Natural killer cell (primary cell): ENCODE measurements around the gene CD8A. TPM values are rescaled to one million over a fixed set of nuclear protein-coding genes. Genes with fewer than 3 reads are reported as not detected.

Experiments used
- ATAC-seq, 3 donors: fragments of 150-1000 bp in 2 of 3; fragments of 200-7000 bp in 1 of 3; cut with Tn5 transposase; 1 replicate in 1 of 3; 2 replicates in 2 of 3; pipeline ENCODE4 v1.10.0; 2021; ENCODE audit warnings: mild to moderate bottlenecking in 2 of 3, moderate library complexity in 2 of 3
- DNase-seq, 2 donors: peaks; one replicate each; pipeline versions ENCODE4 v3.0.0 to v3.0.0-alpha.2; 2013 to 2021; ENCODE audit warnings: mixed read lengths in 1 of 2
- H3K27ac ChIP-seq: one replicate; pipeline ENCODE4 v1.5.1; 2013; ENCODE audit warnings: mild to moderate bottlenecking, low read length
- H3K27me3 ChIP-seq: one replicate; pipeline ENCODE4 v1.6.1; 2013; ENCODE audit warnings: low read length; ENCODE audit not compliant: control insufficient read depth, insufficient read depth
- H3K36me3 ChIP-seq: one replicate; pipeline ENCODE4 v1.6.1; 2013; ENCODE audit warnings: low read length; ENCODE audit not compliant: control insufficient read depth, insufficient read depth
- H3K4me1 ChIP-seq: one replicate; pipeline ENCODE4 v1.6.1; 2013; ENCODE audit warnings: low read length; ENCODE audit not compliant: control insufficient read depth, insufficient read depth
- H3K4me3 ChIP-seq: one replicate; pipeline ENCODE4 v1.5.1; 2013; ENCODE audit warnings: low read length
- H3K9me3 ChIP-seq: one replicate; pipeline ENCODE4 v1.6.1; 2013; ENCODE audit warnings: low read length; ENCODE audit not compliant: control insufficient read depth, insufficient read depth
- H3K27ac Mint-ChIP-seq, 2 donors: one replicate each; pipeline ENCODE4 v1.8.0; 2022; ENCODE audit warnings: mild to moderate bottlenecking in 2 of 2, mixed read lengths in 2 of 2, moderate library complexity in 1 of 2
- H3K27me3 Mint-ChIP-seq, 2 donors: one replicate each; pipeline ENCODE4 v1.8.0; 2022; ENCODE audit warnings: low read depth in 2 of 2, mixed read lengths in 2 of 2
- H3K36me3 Mint-ChIP-seq: one replicate; pipeline ENCODE4 v1.8.0; 2022; ENCODE audit warnings: mixed read lengths
- H3K4me1 Mint-ChIP-seq, 2 donors: one replicate each; pipeline ENCODE4 v1.8.0; 2022; ENCODE audit warnings: mixed read lengths in 2 of 2
- H3K4me3 Mint-ChIP-seq: one replicate; pipeline ENCODE4 v1.8.0; 2022; ENCODE audit warnings: mild to moderate bottlenecking, moderate library complexity, mixed read lengths
- H3K9me3 Mint-ChIP-seq, 2 donors: one replicate each; pipeline ENCODE4 v1.8.0; 2022; ENCODE audit warnings: mixed read lengths in 2 of 2
- CTCF ChIP-seq: fragments of 200-600 bp; IDR thresholded peaks from one replicate; pipeline ENCODE4 v1.8.0; 2022; ENCODE audit warnings: antibody characterized with exemption
- WGBS: methylation state at CpG from one replicate; pipeline ENCODE4 v1.1.7; 2013; ENCODE audit warnings: missing lambda C conversion rate; ENCODE audit not compliant: insufficient coverage; 5-methylcytosine and 5-hydroxymethylcytosine counted together
- intact Hi-C: fragments of 100-400 bp; cut with micrococcal nuclease; formaldehyde crosslinking; loops from one replicate; pipeline ENCODE4 v1.14.2; 2022
- total RNA-seq, 4 donors: library from RNA; stranded (reverse); fragments of 120-200 nt in 1 of 4; gene quantifications; one replicate each; pipeline versions ENCODE4 v1.2.3 to v1.2.4, GENCODE V29; 2013 to 2022

CD8A gene
- total RNA-seq, 3 donors from 2014 or later (not counting 1 experiment from before 2014, with no cell fraction given), result 85.3 to 208 (median 162) TPM

GRCh38 chr2:86793752-86794151, 3.0 kb upstream of the CD8A start:
- Histone ChIP-seq H3K36me3 (peaks cover 2% of the 10 kb centered on the region), H3K4me3 (no peak overlapping the region), H3K27me3 (peaks cover 17% of the 10 kb centered on the region), H3K9me3 (peaks cover 17% of the 10 kb centered on the region), H3K4me1 (peaks cover 62% of the 10 kb centered on the region), H3K27ac (peak overlapping the region; percentile 34)
- peaks cover 27% of the 10 kb centered on the region for H3K36me3 Mint-ChIP-seq
- peak overlapping the region; percentile 55 to 97 for H3K27ac Mint-ChIP-seq
- ATAC-seq, result peak in 2 of 3 donors; percentile 21 to 34
- peaks cover 53 to 55% of the 10 kb centered on the region in 2 donors for H3K4me1 Mint-ChIP-seq
- no peak for TF ChIP-seq CTCF
- peaks cover 12 to 19% of the 10 kb centered on the region in 2 donors for H3K9me3 Mint-ChIP-seq
- peak in 1 of 2 donors; percentile 74 for DNase-seq
- intact Hi-C loops, result no loop called here
- H3K27me3 Mint-ChIP-seq, result peaks cover 0 to 8% of the 10 kb centered on the region in 2 donors
- 55% methylated on average over 4 of the region's 4 CpGs for WGBS
- H3K4me3 Mint-ChIP-seq, result peak overlapping the region; percentile 63

DNA sequence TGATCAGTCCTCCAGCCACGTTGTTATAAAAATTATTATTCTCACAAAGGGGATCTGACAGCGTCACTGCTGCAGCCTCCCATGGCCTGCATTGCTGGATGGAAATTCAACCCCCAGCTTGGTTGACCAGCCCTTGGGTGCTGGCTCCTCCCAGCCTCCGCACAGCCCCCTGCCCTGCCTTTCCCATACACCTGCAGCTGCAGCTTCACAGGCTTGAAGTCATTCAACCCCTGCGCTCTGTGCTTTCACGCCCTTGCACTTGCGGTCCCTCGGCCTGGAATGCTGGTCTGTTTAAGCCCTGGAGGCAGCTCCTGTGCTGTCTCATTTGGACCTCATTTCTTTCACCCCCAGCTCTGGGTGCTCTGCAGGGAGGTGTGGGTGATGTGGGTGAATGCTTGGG, 860 bp upstream of the CD8A start:
- ATAC-seq (peak in 1 of 3 donors; percentile 0), DNase-seq (peak; percentile 19 to 46)
- peak overlapping the region; percentile 90 for H3K4me3 Mint-ChIP-seq
- H3K27ac Mint-ChIP-seq, result peak overlapping the region; percentile 95 to 97
- peak overlapping the region; percentile 71 for H3K4me3 ChIP-seq
- peaks cover 55 to 68% of the 10 kb centered on the region in 2 donors for H3K4me1 Mint-ChIP-seq
- peaks cover 8 to 12% of the 10 kb centered on the region in 2 donors for H3K9me3 Mint-ChIP-seq
- peaks cover 74% of the 10 kb centered on the region for H3K4me1 ChIP-seq
- no peak for TF ChIP-seq CTCF
- peaks cover 0 to 11% of the 10 kb centered on the region in 2 donors for H3K27me3 Mint-ChIP-seq
- WGBS, result 34% methylated on average over 7 of the region's 7 CpGs
- peaks cover 8% of the 10 kb centered on the region for H3K9me3 ChIP-seq
- intact Hi-C loops, result loop anchor here (1.0 kb wide), 1 partner anchor 17 kb away; no protein-coding TSS in a partner anchor
- peaks cover 2% of the 10 kb centered on the region for H3K36me3 ChIP-seq
- H3K36me3 Mint-ChIP-seq, result peaks cover 26% of the 10 kb centered on the region
- peaks cover 17% of the 10 kb centered on the region for H3K27me3 ChIP-seq
- H3K27ac ChIP-seq, result peak overlapping the region; percentile 88

DNA sequence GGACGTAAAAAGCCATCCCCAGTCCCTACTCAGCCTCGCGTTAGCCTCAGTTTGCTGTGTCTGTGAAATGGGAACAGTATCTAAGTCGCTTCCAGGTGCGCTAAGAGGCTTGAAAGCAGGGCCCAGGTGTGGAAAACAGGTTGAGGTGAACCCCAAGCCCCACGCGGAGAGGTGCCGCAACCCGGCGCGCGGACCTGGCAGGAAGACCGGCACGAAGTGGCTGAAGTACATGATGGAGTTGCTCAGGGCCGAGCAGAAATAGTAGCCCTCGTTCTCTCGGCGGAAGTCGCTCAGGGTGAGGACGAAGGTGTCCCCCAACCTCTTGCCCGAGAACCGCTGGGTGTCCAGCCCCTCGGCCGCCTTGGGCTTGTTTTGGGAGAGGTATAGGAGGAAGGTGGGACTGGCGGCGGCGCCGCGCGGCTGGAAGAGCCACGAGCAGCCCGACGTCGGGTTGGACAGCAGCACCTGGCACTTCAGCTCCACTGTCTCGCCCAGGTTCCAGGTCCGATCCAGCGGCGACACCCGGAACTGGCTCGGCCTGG, 508 bp downstream of the CD8A start:
- Mint-ChIP-seq H3K36me3 (peaks cover 12% of the 10 kb centered on the region), H3K4me3 (peak overlapping the region; percentile 90), H3K27me3 (peaks cover 0 to 11% of the 10 kb centered on the region in 2 donors), H3K27ac (peak overlapping the region; percentile 95 to 97), H3K9me3 (peaks cover 2% of the 10 kb centered on the region in 2 donors), H3K4me1 (peaks cover 63 to 72% of the 10 kb centered on the region in 2 donors)
- Histone ChIP-seq H3K4me3 (peak overlapping the region; percentile 71), H3K9me3 (peaks cover under 1% of the 10 kb centered on the region), H3K27ac (peak overlapping the region; percentile 88), H3K4me1 (peaks cover 82% of the 10 kb centered on the region), H3K36me3 (peaks cover 2% of the 10 kb centered on the region), H3K27me3 (peaks cover 17% of the 10 kb centered on the region)
- WGBS, result 6% methylated on average over 40 of the region's 40 CpGs
- TF ChIP-seq CTCF, result no peak
- peak in 1 of 3 donors; percentile 1 for ATAC-seq
- DNase-seq, result peak; percentile 33 to 44
- intact Hi-C loops, result no loop called here
